ENCODE data around the gene NMT2. TPM values are rescaled to one million over a fixed set of nuclear protein-coding genes. Genes with fewer than 3 reads are reported as not detected.

The NMT2 gene
- total RNA-seq, 1 donor from 2014 or later: 11.2 TPM

DNA sequence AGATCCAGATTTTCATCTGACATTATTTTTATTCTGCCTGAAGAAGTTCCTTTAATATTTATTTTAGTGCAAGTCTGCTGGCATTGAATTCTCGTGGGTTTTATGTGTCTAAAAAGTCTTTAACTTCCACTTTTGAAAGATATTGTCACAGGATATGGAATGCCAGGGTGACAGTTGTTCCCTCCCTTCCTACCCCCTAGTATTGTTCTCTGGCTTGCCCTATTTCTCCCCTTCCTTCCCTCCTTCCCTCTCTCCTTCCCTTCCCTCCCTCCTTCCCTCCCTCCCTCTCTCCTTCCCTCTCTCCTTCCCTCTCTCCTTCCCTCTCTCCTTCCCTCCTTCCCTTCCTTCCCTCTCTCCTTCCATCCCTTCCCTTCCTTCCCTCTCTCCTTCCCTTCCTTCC, 109.8 kb downstream of the NMT2 start:
- POLR2A ChIA-PET: no interaction called here
- no peaks in the 10 kb centered on the region for H3K4me1 Mint-ChIP-seq
- no peak overlapping the region for H3K4me3 Mint-ChIP-seq
- TF ChIP-seq, protein P1, sequence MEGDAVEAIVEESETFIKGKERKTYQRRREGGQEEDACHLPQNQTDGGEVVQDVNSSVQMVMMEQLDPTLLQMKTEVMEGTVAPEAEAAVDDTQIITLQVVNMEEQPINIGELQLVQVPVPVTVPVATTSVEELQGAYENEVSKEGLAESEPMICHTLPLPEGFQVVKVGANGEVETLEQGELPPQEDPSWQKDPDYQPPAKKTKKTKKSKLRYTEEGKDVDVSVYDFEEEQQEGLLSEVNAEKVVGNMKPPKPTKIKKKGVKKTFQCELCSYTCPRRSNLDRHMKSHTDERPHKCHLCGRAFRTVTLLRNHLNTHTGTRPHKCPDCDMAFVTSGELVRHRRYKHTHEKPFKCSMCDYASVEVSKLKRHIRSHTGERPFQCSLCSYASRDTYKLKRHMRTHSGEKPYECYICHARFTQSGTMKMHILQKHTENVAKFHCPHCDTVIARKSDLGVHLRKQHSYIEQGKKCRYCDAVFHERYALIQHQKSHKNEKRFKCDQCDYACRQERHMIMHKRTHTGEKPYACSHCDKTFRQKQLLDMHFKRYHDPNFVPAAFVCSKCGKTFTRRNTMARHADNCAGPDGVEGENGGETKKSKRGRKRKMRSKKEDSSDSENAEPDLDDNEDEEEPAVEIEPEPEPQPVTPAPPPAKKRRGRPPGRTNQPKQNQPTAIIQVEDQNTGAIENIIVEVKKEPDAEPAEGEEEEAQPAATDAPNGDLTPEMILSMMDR (IDR thresholded peaks at IDR 0.05): no peak
- intact Hi-C loops (cut with micrococcal nuclease): no loop called here
- peaks cover 4% of the 10 kb centered on the region for H3K36me3 Mint-ChIP-seq (ENCODE audit: low read depth)
- no peak for DNase-seq
- no peak for ATAC-seq (ENCODE audit: low read depth)
- peaks cover 9% of the 10 kb centered on the region for H3K27me3 Mint-ChIP-seq
- no peak overlapping the region for H3K27ac Mint-ChIP-seq
- CTCF ChIA-PET: no interaction called here
- H3K9me3 Mint-ChIP-seq: peaks cover 10% of the 10 kb centered on the region

Other genes starting within 250 kb of the NMT2 start
- gene DCLRE1C, start 214.6 kb downstream of the NMT2 start, total RNA-seq: 38.0 and 43.8 TPM in 2 replicates
- gene MEIG1, start 209.3 kb downstream of the NMT2 start, total RNA-seq: 0.49 and 0.54 TPM in 2 replicates
- gene OLAH, start 124.8 kb downstream of the NMT2 start, total RNA-seq: not detected in 2 replicates
- gene ACBD7, start 79.9 kb downstream of the NMT2 start, total RNA-seq: not detected in 2 replicates
- gene RPP38, start 71.3 kb downstream of the NMT2 start, total RNA-seq: 21.2 and 27.9 TPM in 2 replicates
- 0.05 TPM in 1 of 2 replicates, not detected in the other for gene FAM171A1, start 202.6 kb upstream of the NMT2 start, total RNA-seq

Data from activated B cell treated with CpG ODN at 0.5 μM for 24 hours (primary cell).